Measurements from ENCODE around the gene LMO7.

Gene LMO7

DNA sequence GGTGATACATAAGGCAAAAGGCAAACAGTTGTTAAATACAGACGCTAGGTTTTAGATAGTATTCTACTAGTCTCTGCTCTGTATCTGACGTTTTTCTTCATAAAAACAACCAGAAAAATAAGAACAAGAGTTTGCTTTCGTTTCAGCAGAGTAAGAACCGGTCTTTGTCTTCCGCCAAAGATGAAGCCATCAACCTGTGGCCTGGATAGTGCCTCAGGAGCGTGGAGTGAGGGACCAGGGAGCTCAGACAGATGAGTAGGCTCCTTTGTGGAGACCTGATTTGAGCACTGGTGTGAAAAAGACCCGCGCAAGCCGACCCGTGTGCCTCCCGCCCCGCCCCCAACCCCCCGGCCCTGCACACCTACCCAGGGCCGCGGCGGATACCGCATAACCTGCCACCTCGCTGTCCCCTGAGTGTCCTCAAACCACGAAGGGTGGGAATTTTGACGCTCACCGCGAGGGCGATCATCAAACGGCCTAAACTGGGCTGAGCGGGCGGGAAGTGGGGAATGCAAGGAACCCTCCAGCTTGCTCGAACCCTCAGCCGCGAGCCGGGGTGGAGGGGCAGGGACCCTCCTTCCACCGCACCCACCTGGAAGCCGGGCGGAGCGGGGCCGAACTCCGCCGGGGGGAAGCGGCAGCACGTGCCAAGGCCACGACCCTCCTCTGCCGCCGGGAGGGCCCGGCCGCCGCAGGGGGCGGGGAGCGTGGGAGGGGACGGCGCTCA lies 866 bp upstream of the LMO7 start:
- peak overlapping the region; percentile 51 for H3K27ac ChIP-seq
- TF ChIP-seq, protein P1, sequence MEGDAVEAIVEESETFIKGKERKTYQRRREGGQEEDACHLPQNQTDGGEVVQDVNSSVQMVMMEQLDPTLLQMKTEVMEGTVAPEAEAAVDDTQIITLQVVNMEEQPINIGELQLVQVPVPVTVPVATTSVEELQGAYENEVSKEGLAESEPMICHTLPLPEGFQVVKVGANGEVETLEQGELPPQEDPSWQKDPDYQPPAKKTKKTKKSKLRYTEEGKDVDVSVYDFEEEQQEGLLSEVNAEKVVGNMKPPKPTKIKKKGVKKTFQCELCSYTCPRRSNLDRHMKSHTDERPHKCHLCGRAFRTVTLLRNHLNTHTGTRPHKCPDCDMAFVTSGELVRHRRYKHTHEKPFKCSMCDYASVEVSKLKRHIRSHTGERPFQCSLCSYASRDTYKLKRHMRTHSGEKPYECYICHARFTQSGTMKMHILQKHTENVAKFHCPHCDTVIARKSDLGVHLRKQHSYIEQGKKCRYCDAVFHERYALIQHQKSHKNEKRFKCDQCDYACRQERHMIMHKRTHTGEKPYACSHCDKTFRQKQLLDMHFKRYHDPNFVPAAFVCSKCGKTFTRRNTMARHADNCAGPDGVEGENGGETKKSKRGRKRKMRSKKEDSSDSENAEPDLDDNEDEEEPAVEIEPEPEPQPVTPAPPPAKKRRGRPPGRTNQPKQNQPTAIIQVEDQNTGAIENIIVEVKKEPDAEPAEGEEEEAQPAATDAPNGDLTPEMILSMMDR (conservative IDR thresholded peaks at IDR 0.05), result no peak

DNA sequence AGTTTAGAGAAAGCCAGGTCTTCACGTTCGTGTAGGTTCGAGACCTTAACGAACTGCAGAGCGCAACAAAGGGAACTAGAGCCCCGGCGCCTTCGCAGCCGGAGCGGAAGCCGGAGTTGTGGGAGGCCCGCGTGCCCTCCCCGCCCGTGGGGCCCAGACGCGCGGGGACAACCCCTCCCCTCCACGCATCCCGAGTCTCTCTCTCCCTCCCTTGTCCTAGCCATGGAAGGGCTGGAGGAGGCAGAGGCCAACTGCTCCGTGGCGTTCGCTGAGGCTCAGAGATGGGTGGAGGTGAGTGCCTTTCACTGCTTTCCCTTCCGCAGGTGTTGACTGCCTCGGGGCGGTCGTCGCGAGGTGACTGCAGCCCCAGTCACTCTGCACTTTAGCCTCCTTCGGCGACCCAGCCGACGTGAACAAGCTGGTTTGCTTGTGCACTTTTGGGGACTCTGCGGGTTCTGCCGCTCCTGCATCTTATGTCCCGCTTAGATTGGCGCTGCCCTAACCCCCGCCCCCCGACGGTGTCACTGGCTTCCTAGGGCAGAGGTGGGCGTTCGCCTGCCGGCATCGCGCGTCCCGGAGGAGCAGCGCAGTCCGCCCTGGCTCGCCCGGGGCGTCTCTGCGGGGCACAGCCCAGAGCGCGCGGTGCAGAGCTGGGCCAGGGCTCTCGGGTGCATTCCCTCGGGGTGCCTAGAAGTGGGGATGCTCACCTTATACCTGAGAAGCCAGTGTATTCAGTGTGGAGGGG lies 478 bp downstream of the LMO7 start:
- peak overlapping the region; percentile 51; the same call in 1 of the 2 replicates for H3K27ac ChIP-seq

DNA sequence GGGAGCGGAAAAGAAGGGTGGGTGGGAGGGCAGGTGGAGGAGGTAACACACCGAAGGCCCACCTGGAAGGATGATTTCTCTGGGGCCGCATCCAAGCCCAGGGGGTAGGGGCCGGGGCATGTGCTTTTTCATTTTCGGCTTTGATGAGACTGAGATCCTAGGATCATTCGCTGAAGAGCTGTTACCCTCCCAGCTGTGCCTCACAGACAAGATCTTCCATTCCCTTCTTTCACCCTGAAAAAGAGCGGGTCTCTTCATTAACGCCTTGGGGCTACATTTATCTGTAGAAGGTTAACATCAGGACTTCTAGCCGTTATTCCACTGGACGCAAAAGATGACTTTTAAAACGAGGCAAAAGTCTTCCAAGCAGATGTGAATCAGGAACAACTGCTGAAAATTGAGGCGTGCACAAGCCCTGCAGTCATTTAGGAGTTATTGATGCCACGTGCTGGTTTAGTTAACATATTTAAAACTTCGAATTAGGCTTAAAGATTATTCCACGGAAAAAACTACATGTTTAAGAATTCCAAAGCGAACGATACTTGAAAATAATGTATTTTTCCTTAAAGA lies 1.1 kb downstream of the LMO7 start:
- H3K27ac ChIP-seq, result no peak overlapping the region; the same call in 1 of the 2 replicates
- TF ChIP-seq, protein P1 (conservative IDR thresholded peaks at IDR 0.05), result no peak

More for the DNA sequence above, 478 bp downstream of the LMO7 start:
- TF ChIP-seq, protein P1 (conservative IDR thresholded peaks at IDR 0.05), result no peak

DNA sequence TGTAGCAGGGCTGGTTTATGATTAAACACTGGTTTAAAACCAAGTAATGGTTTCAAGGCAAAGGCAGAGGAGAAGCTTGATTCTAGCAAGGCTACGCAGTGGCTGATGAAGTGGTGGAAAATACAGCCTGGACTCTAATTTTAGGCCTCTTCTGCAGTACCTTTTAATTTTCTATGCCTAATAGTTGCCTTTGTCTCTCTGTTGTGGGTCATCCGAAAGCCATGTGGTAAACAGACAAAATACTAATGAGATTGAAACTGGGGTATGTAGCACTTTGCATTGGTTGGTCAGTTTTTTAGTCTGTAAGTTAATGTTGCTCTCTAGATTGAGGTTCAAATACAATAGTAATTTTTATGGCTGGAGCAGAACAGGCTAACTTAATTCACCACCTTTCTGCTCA lies 3.3 kb downstream of the LMO7 start:
- TF ChIP-seq, protein P1 (conservative IDR thresholded peaks at IDR 0.05), result no peak
- no peak overlapping the region for H3K27ac ChIP-seq

DNA sequence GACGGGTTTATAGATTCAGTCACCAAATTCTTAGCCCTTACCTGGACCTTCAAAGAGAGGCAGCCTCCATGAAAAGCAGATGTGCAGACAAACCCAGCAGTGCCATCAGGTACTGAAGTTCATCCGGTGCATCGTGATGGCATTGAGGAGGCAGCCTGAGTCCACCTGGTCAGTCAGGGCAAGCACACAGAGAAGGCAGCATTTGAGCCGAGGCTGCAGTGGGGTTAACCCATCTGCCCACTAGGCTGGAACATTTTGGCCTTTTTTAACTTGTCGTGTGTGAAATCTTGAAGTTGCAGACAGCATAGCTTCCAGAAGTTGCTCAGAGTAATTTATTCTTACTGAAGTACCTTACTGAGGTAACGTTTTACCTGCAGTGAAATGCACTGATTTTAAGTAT lies 4.9 kb downstream of the LMO7 start:
- no peak overlapping the region for H3K27ac ChIP-seq
- TF ChIP-seq, protein P1 (conservative IDR thresholded peaks at IDR 0.05), result no peak

DNA sequence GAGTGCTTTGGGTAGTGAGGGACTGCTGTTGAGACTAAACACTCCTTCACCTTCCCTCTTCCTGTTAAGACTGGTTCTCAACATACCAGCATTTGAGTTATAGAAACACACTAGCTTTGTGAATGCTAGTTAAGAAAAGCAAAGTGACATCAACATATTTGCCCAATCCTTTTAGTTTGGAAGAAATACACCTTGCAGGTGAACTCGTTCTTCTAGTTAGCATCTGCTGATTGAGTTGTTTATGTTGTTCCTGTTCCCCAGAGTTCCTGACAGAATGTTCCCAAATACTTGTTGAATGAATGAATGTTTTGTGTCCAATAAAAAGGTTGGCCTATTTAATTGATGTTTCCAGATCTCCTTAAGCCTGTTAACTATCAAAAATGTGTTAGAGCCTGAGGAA lies 7.1 kb downstream of the LMO7 start:
- TF ChIP-seq, protein P1 (conservative IDR thresholded peaks at IDR 0.05), result no peak
- no peak overlapping the region for H3K27ac ChIP-seq

DNA sequence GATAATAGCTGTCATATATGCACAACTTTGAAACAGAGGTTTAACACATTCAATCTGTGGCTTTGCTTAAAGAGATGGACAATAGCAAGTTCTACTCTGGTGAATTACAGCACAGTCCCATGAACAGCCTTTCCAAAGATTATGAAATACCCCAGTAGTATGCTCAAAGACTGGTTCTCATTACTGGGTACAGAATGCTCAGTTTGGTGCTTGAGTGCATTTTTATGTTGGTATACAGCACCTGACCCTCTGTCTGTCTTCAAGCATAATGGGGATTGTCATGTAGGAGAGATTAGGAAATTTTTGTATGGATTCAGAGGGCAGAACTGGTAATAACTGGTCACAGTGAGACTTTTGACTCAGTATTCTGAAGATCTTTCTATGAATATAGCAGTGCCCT lies 7.6 kb downstream of the LMO7 start:
- TF ChIP-seq, protein P1 (conservative IDR thresholded peaks at IDR 0.05), result no peak
- H3K27ac ChIP-seq, result no peak overlapping the region
